ENCODE data around the gene CYBRD1.

CYBRD1 gene

GRCh38 chr2:171553236-171553635 is 31.0 kb downstream of the CYBRD1 start:
- Histone ChIP-seq H3K4me1 (ENCODE audit: control insufficient read depth, insufficient read depth, low read length, unreplicated experiment) (peaks cover 24% of the 10 kb centered on the region), H3K4me3 (ENCODE audit: low read depth, low read length) (no peak overlapping the region), H3K36me3 (ENCODE audit: insufficient read depth, low read length) (peaks cover 34% of the 10 kb centered on the region), H3K79me2 (ENCODE audit: control insufficient read depth, insufficient read depth, low read length, unreplicated experiment) (no peaks in the 10 kb centered on the region), H2AFZ (ENCODE audit: low read length, unreplicated experiment) (no peak overlapping the region), H3K27me3 (ENCODE audit: insufficient read depth, low read length) (no peaks in the 10 kb centered on the region), H3K27ac (ENCODE audit: low read depth, low read length) (no peak overlapping the region)

DNA sequence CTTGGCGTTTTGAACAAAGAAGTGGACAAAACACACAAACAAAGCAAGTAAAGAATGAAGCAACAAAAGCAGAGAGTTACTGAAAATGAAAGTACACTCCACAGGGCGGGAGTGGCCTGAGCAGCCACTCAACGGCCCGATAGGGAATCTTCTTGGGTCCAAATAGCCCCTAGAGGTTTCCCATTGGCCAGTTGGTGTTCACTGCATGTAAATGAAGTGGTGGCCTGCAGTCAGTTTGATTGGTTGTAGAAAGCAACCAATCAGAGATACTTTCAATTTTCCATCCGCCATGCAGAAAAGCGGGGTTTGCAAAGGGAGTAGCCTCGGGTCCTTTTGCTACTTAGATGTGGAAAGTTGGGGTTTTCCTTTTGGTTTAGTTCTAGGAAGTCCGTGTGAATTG is 31.6 kb downstream of the CYBRD1 start:
- Histone ChIP-seq H3K27me3 (ENCODE audit: insufficient read depth, low read length) (no peaks in the 10 kb centered on the region), H3K4me1 (ENCODE audit: control insufficient read depth, insufficient read depth, low read length, unreplicated experiment) (peaks cover 24% of the 10 kb centered on the region), H3K4me3 (ENCODE audit: low read depth, low read length) (no peak overlapping the region), H3K79me2 (ENCODE audit: control insufficient read depth, insufficient read depth, low read length, unreplicated experiment) (no peaks in the 10 kb centered on the region), H2AFZ (ENCODE audit: low read length, unreplicated experiment) (no peak overlapping the region), H3K36me3 (ENCODE audit: insufficient read depth, low read length) (peaks cover 34% of the 10 kb centered on the region), H3K27ac (ENCODE audit: low read depth, low read length) (no peak overlapping the region)

GRCh38 chr2:171554991-171555615 is 32.8 kb downstream of the CYBRD1 start:
- H3K27me3 ChIP-seq (ENCODE audit: insufficient read depth, low read length) = no peaks in the 10 kb centered on the region
- H3K4me1 ChIP-seq (ENCODE audit: control insufficient read depth, insufficient read depth, low read length, unreplicated experiment) = peaks cover 18% of the 10 kb centered on the region
- no peak overlapping the region for H3K27ac ChIP-seq (ENCODE audit: low read depth, low read length)
- no peak overlapping the region for H2AFZ ChIP-seq (ENCODE audit: low read length, unreplicated experiment)
- H3K4me3 ChIP-seq (ENCODE audit: low read depth, low read length) = no peak overlapping the region
- peaks cover 34% of the 10 kb centered on the region for H3K36me3 ChIP-seq (ENCODE audit: insufficient read depth, low read length)
- no peaks in the 10 kb centered on the region for H3K79me2 ChIP-seq (ENCODE audit: control insufficient read depth, insufficient read depth, low read length, unreplicated experiment)

- Histone ChIP-seq H2AFZ (ENCODE audit: low read length, unreplicated experiment) (no peak overlapping the region), H3K79me2 (ENCODE audit: control insufficient read depth, insufficient read depth, low read length, unreplicated experiment) (no peaks in the 10 kb centered on the region)
Observed at GRCh38 chr2:171557363-171557762, 35.1 kb downstream of the CYBRD1 start.

DNA sequence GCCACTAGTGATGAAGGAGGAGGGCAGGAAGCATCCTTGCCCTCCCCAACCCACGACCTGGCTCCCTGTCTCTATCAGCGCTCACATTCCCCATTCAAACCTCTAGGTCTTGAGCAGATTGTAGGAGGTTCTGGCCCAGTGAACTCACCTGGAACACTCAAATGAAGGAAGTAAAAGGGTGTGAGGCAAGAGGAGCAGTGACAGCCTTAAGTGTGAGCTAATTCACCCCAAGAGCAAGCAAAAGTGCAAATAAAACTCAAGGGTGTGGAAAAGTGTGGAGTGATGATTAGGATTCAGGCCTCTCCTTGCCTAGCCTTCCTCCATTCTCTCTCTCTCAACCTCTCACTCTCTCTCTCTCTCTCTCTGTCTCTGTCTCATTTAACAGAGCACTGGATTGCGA is 41.0 kb downstream of the CYBRD1 start:
- Histone ChIP-seq H3K4me3 (ENCODE audit: low read depth, low read length) (no peak overlapping the region), H2AFZ (ENCODE audit: low read length, unreplicated experiment) (no peak overlapping the region), H3K4me1 (ENCODE audit: control insufficient read depth, insufficient read depth, low read length, unreplicated experiment) (no peaks in the 10 kb centered on the region), H3K79me2 (ENCODE audit: control insufficient read depth, insufficient read depth, low read length, unreplicated experiment) (no peaks in the 10 kb centered on the region), H3K27ac (ENCODE audit: low read depth, low read length) (no peak overlapping the region), H3K27me3 (ENCODE audit: insufficient read depth, low read length) (no peaks in the 10 kb centered on the region), H3K36me3 (ENCODE audit: insufficient read depth, low read length) (no peaks in the 10 kb centered on the region)

More at GRCh38 chr2:171557363-171557762, 35.1 kb downstream of the CYBRD1 start:
- H3K27ac ChIP-seq (ENCODE audit: low read depth, low read length) = no peak overlapping the region
- H3K27me3 ChIP-seq (ENCODE audit: insufficient read depth, low read length) = no peaks in the 10 kb centered on the region
- no peak overlapping the region for H3K4me3 ChIP-seq (ENCODE audit: low read depth, low read length)
- H3K4me1 ChIP-seq (ENCODE audit: control insufficient read depth, insufficient read depth, low read length, unreplicated experiment) = no peaks in the 10 kb centered on the region
- peaks cover 28% of the 10 kb centered on the region for H3K36me3 ChIP-seq (ENCODE audit: insufficient read depth, low read length)

DNA sequence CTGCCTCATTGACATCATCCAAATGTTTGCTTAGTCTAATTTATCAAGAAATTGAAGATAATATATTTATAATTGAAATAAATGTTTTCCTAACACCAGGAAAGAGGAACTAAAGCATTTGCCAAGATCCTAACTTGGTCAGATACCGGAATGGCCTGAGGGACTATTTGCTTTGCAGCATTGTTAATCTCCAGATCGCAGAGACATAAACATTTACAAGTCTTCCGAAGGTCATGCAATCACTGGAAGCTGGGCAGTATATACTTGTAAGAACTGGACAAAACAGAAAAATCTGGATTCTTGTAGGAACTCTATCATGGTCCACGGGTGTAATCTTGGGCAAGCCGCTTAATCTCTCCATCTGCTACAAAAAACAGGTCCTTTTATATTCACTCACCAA is 42.2 kb downstream of the CYBRD1 start:
- Histone ChIP-seq H3K27me3 (ENCODE audit: insufficient read depth, low read length) (no peaks in the 10 kb centered on the region), H3K79me2 (ENCODE audit: control insufficient read depth, insufficient read depth, low read length, unreplicated experiment) (no peaks in the 10 kb centered on the region), H3K27ac (ENCODE audit: low read depth, low read length) (no peak overlapping the region), H3K4me1 (ENCODE audit: control insufficient read depth, insufficient read depth, low read length, unreplicated experiment) (no peaks in the 10 kb centered on the region), H2AFZ (ENCODE audit: low read length, unreplicated experiment) (no peak overlapping the region), H3K36me3 (ENCODE audit: insufficient read depth, low read length) (no peaks in the 10 kb centered on the region), H3K4me3 (ENCODE audit: low read depth, low read length) (no peak overlapping the region)

- no peaks in the 10 kb centered on the region for H3K36me3 ChIP-seq (ENCODE audit: insufficient read depth, low read length)
- H3K79me2 ChIP-seq (ENCODE audit: control insufficient read depth, insufficient read depth, low read length, unreplicated experiment) = no peaks in the 10 kb centered on the region
- no peaks in the 10 kb centered on the region for H3K27me3 ChIP-seq (ENCODE audit: insufficient read depth, low read length)
- H3K4me3 ChIP-seq (ENCODE audit: low read depth, low read length) = no peak overlapping the region
- no peaks in the 10 kb centered on the region for H3K4me1 ChIP-seq (ENCODE audit: control insufficient read depth, insufficient read depth, low read length, unreplicated experiment)
- no peak overlapping the region for H2AFZ ChIP-seq (ENCODE audit: low read length, unreplicated experiment)
- no peak overlapping the region for H3K27ac ChIP-seq (ENCODE audit: low read depth, low read length)
Observed at GRCh38 chr2:171566057-171566456, 43.8 kb downstream of the CYBRD1 start.

DNA sequence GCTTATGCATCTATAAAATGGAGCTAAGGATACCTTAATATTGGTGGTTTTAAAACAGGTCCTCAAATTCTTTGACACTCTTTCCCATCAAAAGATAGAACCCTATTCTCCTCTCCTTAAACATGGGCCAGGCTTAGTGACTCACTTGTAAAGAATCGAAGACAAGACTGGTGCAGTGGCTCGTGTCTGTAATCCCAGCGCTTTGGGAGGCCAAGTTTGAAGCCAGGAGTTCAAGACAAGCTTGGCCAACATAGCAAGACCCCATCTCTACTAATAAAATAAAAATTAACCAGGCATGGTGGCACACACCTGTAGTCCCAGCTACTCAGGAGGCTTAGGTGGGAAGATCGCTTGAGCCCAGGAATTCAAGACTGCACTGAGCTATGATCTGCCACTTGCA is 44.5 kb downstream of the CYBRD1 start:
- Histone ChIP-seq H3K4me3 (ENCODE audit: low read depth, low read length) (no peak overlapping the region), H3K36me3 (ENCODE audit: insufficient read depth, low read length) (no peaks in the 10 kb centered on the region), H2AFZ (ENCODE audit: low read length, unreplicated experiment) (no peak overlapping the region), H3K4me1 (ENCODE audit: control insufficient read depth, insufficient read depth, low read length, unreplicated experiment) (no peaks in the 10 kb centered on the region), H3K27me3 (ENCODE audit: insufficient read depth, low read length) (no peaks in the 10 kb centered on the region), H3K79me2 (ENCODE audit: control insufficient read depth, insufficient read depth, low read length, unreplicated experiment) (no peaks in the 10 kb centered on the region), H3K27ac (ENCODE audit: low read depth, low read length) (no peak overlapping the region)

DNA sequence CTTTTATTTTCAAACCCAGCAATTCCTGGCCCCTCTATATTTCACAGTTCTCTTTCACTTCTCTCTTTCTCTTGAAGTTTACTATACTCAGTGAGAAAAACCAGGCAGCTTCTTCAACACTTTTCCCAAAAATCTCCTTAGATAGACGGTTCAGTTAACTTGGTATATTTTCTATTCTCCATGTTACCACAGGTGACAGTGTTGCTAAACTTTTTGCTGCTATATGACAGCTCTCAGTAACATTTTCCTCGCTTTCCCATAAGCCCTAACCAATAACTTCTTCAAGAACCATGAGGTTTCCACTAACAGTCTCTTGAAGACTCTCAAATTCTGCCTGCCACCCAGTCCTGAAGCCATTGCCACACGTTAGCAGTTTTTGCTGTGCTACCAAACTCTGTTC is 45.8 kb downstream of the CYBRD1 start:
- no peaks in the 10 kb centered on the region for H3K4me1 ChIP-seq (ENCODE audit: control insufficient read depth, insufficient read depth, low read length, unreplicated experiment)

GRCh38 chr2:171571721-171572120 is 49.4 kb downstream of the CYBRD1 start:
- Histone ChIP-seq H3K79me2 (ENCODE audit: control insufficient read depth, insufficient read depth, low read length, unreplicated experiment) (no peaks in the 10 kb centered on the region), H2AFZ (ENCODE audit: low read length, unreplicated experiment) (no peak overlapping the region), H3K27me3 (ENCODE audit: insufficient read depth, low read length) (no peaks in the 10 kb centered on the region), H3K36me3 (ENCODE audit: insufficient read depth, low read length) (no peaks in the 10 kb centered on the region), H3K27ac (ENCODE audit: low read depth, low read length) (no peak overlapping the region), H3K4me1 (ENCODE audit: control insufficient read depth, insufficient read depth, low read length, unreplicated experiment) (no peaks in the 10 kb centered on the region), H3K4me3 (ENCODE audit: low read depth, low read length) (no peak overlapping the region)

More for the DNA sequence above, 45.8 kb downstream of the CYBRD1 start:
- Histone ChIP-seq H3K27ac (ENCODE audit: low read depth, low read length) (no peak overlapping the region), H2AFZ (ENCODE audit: low read length, unreplicated experiment) (no peak overlapping the region), H3K36me3 (ENCODE audit: insufficient read depth, low read length) (no peaks in the 10 kb centered on the region), H3K4me3 (ENCODE audit: low read depth, low read length) (no peak overlapping the region), H3K27me3 (ENCODE audit: insufficient read depth, low read length) (no peaks in the 10 kb centered on the region), H3K79me2 (ENCODE audit: control insufficient read depth, insufficient read depth, low read length, unreplicated experiment) (no peaks in the 10 kb centered on the region)

GRCh38 chr2:171574149-171574795 is 52.0 kb downstream of the CYBRD1 start:
- Histone ChIP-seq H2AFZ (ENCODE audit: low read length, unreplicated experiment) (peak overlapping the region; percentile 88), H3K4me1 (ENCODE audit: control insufficient read depth, insufficient read depth, low read length, unreplicated experiment) (no peaks in the 10 kb centered on the region), H3K79me2 (ENCODE audit: control insufficient read depth, insufficient read depth, low read length, unreplicated experiment) (no peaks in the 10 kb centered on the region), H3K27ac (ENCODE audit: low read depth, low read length) (no peak overlapping the region), H3K36me3 (ENCODE audit: insufficient read depth, low read length) (no peaks in the 10 kb centered on the region), H3K4me3 (ENCODE audit: low read depth, low read length) (no peak overlapping the region), H3K27me3 (ENCODE audit: insufficient read depth, low read length) (no peaks in the 10 kb centered on the region)

Measured in ACC112 (cell line).